ENCODE results near the gene WNT3. TPM values are rescaled to one million over a fixed set of nuclear protein-coding genes. Genes with fewer than 3 reads are reported as not detected.

Gene WNT3
- total RNA-seq, 1 donor from 2014 or later, result 2.2 TPM

- H3K36me3 ChIP-seq, result no peaks in the 10 kb centered on the region
- intact Hi-C loops (cut with DNase I), result no loop called here
- no peak for DNase-seq
- no peak overlapping the region for H3K27ac ChIP-seq
- ATAC-seq, result no peak
- no peaks in the 10 kb centered on the region for H3K9me3 ChIP-seq
- H3K4me3 ChIP-seq, result no peak overlapping the region
- no peak for TF ChIP-seq CTCF (IDR thresholded peaks at IDR 0.05)
- no peaks in the 10 kb centered on the region for H3K4me1 ChIP-seq
- H3K27me3 ChIP-seq (ENCODE audit: low read depth), result peaks cover 11% of the 10 kb centered on the region
Observed at GRCh38 chr17:46796956-46797530, 21.4 kb downstream of the WNT3 start.

GRCh38 chr17:46796524-46796923 is 22.0 kb downstream of the WNT3 start:
- Histone ChIP-seq H3K27me3 (ENCODE audit: low read depth) (peaks cover 11% of the 10 kb centered on the region), H3K36me3 (no peaks in the 10 kb centered on the region), H3K4me1 (no peaks in the 10 kb centered on the region), H3K4me3 (no peak overlapping the region), H3K27ac (no peak overlapping the region), H3K9me3 (no peaks in the 10 kb centered on the region)
- intact Hi-C loops (cut with DNase I), result no loop called here
- no peak for TF ChIP-seq CTCF (IDR thresholded peaks at IDR 0.05)
- DNase-seq (no peak), ATAC-seq (no peak)

GRCh38 chr17:46796084-46796483 is 22.4 kb downstream of the WNT3 start:
- H3K4me1 ChIP-seq, result no peaks in the 10 kb centered on the region
- no peak for TF ChIP-seq CTCF (IDR thresholded peaks at IDR 0.05)
- H3K27ac ChIP-seq, result no peak overlapping the region
- intact Hi-C loops (cut with DNase I), result no loop called here
- H3K36me3 ChIP-seq, result no peaks in the 10 kb centered on the region
- peaks cover 11% of the 10 kb centered on the region for H3K27me3 ChIP-seq (ENCODE audit: low read depth)
- H3K4me3 ChIP-seq, result no peak overlapping the region
- ATAC-seq (no peak), DNase-seq (no peak)
- no peaks in the 10 kb centered on the region for H3K9me3 ChIP-seq

GRCh38 chr17:46795379-46795952 is 23.0 kb downstream of the WNT3 start:
- Histone ChIP-seq H3K27ac (no peak overlapping the region), H3K9me3 (no peaks in the 10 kb centered on the region), H3K4me1 (no peaks in the 10 kb centered on the region), H3K4me3 (no peak overlapping the region), H3K27me3 (ENCODE audit: low read depth) (peaks cover 16% of the 10 kb centered on the region), H3K36me3 (no peaks in the 10 kb centered on the region)
- peak in 1 of 2 donors; percentile 43 for ATAC-seq
- no peak for DNase-seq
- no peak for TF ChIP-seq CTCF (IDR thresholded peaks at IDR 0.05)
- intact Hi-C loops (cut with DNase I), result no loop called here

- Histone ChIP-seq H3K4me3 (no peak overlapping the region), H3K27ac (peak overlapping the region; percentile 7), H3K9me3 (no peaks in the 10 kb centered on the region), H3K36me3 (no peaks in the 10 kb centered on the region), H3K4me1 (no peaks in the 10 kb centered on the region), H3K27me3 (ENCODE audit: low read depth) (peaks cover 23% of the 10 kb centered on the region)
- TF ChIP-seq CTCF (IDR thresholded peaks at IDR 0.05), result no peak
- intact Hi-C loops (cut with DNase I), result no loop called here
- ATAC-seq, result peak; percentile 92
- no peak for DNase-seq
Observed at GRCh38 chr17:46794318-46794717, 24.2 kb downstream of the WNT3 start.

All from lower lobe of right lung (tissue), 2 donors.